ENCODE measurements around the gene ARHGAP26.

Gene ARHGAP26

DNA sequence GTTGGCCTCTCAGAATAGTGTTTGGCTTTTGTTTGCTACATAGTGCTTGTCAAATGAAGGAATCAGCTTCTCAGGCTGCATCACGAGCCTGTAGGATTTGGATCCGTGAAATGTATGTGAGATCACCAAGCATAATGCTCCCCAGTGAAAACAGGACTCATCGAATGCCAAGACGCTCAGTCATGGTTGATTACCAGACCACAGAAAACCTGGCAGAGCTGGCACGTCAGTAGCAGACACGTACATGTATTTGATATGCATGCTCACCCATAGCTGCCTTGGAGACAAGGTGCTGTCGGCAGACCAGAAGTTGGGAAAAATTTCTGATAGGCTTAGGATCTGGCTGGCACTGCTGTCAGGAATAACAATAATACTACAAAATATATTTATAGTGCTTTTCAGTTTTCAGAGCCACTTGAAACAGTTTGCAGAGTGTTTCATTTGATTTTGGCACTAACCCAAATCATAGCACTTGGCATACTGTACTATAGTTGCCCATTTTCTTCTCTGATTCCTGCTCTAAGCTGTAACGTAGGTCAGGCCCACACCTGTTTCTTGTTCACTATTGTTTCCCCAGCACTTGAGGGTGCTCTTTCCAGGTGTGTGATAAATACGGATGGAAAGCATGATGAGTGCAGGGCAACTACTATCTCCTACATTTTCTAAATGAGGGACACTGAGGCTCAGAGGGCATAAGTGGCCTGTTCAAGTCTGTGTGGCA lies 407.2 kb downstream of the ARHGAP26 start:
- no peak for DNase-seq

DNA sequence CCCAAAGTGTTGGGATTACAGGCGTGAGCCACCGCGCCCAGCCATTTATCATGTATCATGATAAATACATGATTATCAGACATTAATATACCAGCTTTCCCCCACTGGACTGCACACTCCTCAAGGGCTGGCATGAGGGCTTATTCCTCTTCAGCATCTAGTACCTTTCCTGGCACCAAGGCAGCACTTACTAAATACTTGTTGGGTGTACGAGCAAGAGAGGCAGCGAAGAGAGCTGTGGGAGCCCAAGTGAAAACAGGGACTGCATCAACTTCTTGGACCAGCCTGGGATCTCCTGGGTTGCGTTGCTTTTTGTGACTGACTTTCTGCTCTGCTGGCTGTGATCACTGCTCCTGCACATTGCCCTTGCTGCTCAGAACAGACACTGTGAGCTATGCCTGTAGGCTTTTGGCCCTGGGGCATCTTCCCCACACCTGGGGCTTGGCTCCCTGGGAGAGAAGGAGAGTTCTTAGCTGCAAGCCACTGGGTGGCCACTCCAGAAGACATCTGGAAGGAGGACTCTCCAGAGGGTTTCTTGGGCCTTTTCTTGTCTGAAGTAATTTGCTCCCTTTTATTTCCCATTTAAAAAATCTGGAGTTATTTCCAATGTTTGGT lies 409.1 kb downstream of the ARHGAP26 start:
- no peak for DNase-seq

DNA sequence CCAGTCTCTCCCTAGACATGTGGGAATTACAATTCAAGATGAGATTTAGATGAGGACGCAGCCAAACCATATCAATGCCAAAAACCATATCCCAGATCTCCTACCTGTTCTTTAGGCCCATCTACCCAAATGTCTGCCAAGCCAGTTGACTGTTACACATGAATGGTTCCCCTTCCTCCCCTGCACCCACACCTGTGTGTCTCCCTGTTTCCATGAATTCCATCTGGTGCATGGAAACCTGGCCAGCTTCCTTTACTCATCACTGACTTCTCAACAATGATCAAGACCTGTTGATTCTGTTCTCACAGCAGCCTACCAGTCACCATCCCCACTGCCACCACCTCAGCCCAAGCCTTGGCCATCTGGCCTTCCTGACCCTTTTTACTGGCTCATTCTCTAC lies 410.6 kb downstream of the ARHGAP26 start:
- DNase-seq, result no peak

DNA sequence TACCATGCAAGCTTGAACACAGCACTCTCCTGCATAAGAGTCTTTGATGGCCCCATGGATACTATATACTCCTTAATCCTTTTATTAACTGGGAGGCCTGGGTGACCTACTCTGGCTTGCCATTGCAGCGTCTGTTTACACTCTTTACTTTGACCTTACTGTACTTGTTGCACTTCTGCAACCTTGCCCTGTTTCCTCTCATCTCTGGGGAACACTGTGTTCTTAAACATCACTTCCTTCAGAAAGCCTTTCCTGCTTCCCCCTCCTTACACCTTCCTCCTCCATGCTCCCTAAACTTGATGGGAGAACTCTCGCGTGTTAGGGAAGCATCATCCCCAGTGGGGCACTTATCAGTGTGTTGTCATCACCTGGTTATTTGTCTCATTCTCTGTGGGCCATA lies 411.0 kb downstream of the ARHGAP26 start:
- no peak for DNase-seq

DNA sequence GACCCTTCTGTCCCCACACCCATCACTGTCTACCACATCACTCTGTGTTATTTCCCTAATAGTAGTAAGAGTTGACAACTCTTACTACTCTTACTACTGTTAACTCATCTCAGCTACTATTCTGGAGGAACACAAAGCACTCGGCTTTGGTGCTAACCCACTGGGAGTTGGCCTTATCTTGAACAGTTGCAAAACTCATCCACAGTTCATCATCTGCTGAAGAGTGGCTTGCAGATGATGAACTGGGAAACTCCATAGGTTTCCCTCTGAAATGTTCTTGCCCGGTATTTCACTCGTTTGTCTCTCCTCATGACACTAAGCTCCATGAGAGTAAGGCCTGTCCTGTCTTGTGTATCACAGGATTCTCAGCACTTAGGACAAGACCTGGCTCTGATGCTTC lies 411.9 kb downstream of the ARHGAP26 start:
- no peak for DNase-seq

DNA sequence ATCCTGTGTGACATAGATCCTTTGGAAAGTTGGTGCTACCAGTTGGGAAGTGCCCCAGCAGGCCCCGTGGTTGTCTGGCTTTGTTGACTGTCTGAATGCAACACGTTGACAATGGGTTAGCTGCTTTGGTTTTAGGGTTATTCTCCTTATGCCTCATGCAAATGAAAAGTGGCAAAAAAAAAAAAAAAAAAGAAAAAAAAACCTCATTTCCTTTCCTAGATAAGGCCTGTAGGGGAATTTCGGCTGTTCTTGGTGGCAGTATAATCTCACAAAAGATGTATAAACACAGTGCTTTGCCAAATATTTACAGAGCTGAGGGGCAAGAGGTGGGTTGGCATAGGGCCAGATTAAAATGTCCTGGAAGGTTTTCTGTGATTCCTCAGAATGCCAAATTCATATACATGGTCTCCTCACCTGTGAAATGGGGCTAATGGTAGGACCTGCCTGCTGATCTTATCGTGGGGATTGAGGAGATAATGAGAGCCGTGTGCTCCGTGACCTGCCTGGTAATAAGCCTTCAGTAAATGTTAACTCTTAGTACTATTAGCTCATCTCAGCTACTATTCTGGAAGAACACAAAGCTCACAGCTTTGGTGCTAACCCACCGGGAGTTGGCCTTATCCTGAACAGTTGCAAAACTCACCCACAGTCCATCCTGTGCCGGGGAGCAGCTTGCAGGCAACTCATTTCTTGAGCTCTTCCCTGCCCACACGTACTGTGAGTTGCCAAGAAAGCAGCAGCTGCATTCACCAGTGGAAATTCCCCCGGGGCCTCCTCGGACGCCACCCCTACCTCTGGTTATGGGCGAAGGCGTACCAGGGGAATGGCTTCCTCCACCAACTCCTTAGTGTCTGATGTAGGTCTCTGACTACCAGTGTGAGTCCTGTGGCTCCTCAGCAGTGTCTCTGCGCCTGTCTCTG lies 413.0 kb downstream of the ARHGAP26 start:
- peak; percentile 77 for DNase-seq

DNA sequence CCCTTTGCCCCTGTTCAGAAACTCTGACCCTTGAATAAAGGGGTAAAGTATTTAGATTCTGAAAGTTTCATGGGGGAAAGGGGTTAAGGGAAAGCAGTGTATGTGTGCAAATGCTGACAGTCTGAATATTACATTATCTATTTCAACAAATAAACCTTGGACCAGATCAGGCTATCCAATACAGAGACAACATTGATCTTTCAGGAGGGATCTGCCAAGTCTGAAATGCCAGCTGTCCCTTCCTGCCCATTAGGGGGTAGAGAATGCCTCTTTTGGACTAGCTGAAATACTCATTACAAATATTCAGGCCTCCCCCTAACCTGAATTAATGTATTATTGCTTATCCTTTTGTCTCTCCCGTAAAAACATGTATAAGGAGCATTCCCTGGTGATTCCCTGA lies 413.8 kb downstream of the ARHGAP26 start:
- no peak for DNase-seq

DNA sequence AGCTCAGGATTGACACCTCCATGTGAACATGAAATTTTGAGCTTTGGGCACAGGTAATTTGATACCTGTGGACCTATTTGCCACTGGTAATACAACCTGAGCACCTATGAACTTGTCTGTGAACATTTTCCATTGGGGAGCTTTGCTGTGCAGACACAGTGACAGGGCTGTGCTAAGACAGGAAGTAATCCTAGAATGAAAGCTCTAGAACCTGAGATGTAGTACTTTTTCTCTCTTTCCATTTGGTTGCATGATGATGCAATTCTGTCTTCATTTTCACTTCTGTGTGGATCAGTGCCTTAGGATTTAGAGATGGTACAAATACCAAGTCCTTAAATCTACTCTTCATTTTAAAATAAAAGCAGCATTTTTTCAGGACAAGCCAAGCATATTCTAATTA lies 416.4 kb downstream of the ARHGAP26 start:
- DNase-seq, result no peak

DNA sequence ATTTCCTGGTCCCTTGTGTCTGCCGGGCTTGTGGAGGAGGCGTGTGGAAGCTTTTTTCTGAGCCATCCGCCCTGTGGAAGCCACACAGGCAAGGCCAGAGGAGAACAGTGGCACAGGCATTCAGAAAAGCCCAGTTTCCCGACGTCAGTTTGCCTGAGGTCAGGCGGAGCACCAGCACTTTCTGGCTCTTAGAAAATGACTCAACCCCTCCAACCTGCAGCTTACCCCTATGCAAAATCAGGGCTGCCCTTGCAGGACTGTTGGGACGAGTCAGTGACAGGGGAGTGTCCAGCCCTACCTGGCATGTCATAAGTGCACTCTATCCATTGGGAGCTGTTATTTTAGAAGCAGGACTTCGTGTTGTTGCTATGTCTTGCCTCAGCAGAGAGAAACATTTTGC lies 417.3 kb downstream of the ARHGAP26 start:
- no peak for DNase-seq

DNA sequence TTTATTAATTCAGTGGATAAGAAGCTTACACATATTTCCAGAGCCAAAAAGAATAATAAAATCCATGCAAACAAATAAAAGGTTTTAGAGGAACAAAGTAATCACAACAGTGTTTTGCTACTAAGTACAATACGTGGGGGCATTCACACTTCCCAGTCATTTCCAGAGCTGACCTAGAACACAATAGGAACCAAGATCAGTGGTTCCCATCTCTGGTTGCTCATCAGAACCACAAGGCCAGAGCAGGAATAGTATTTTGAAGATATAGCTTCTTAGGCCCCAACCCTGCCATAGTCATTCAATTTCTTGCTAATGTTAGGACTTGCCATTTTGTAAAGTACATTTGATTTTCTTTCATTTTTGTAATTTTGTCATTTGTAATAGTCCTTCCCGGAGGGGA lies 417.9 kb downstream of the ARHGAP26 start:
- DNase-seq, result no peak

DNA sequence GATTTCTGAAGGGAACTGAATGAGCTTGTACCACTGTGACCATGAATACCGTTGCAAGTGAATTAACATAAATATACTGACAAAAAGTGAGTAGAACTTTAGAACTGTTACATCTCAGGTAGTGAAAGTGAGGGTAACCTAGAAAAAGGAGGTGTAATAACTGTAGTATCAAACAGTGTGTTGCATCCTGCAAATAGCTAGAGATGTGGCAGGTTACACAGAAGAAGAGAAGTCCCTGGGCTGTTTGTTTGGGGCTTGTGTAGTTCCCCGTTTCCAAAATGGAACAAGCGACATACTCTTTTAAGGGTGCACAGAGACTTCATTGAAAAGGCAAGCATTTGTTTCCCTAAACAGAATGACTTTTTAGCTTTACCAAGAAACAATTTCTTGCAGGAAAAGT lies 418.5 kb downstream of the ARHGAP26 start:
- no peak for DNase-seq

DNA sequence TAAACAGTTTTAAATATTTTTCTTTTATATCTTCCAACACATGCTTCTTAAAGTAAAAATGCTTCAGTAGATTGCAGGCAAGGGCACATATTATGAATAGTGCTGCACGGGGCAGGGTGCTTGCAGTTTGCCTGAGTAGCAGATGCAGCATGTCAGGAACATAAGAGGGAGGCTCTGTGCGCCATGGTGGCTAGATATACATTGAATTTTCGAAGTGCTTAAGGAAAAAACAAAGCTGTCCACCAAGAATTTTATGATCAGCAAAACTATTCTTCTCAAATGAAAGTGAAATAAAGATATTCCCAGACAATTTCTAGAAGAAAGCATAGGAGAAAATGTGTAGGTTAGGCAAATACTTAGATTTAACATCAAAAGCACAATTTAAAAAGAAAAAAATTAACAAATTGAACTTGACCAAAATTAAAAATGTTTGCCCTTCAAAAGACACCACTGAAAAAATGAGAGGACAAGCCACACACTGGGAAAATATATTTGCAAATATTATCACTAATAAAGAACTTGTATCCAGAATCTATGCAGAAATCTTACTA lies 420.2 kb downstream of the ARHGAP26 start:
- no peak for DNase-seq

DNA sequence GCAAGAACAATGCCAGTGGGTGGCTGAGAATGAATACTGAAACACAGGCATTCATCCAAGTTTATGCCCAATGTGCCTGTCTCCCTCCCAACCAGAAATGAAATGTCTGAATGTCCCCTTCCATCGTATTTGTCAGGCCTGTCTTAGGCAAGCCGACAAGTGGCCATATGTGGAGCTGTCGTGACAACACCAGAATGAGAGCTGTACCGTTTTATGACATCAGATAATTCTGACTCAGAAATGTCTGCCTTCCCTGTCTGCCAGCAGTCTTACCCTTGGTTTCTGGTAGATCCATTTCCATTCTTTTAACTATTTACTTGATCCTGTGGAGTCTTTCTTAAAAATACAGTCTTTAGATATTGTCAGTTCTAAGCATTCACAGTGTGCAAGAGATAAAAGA lies 421.5 kb downstream of the ARHGAP26 start:
- no peak for DNase-seq

DNA sequence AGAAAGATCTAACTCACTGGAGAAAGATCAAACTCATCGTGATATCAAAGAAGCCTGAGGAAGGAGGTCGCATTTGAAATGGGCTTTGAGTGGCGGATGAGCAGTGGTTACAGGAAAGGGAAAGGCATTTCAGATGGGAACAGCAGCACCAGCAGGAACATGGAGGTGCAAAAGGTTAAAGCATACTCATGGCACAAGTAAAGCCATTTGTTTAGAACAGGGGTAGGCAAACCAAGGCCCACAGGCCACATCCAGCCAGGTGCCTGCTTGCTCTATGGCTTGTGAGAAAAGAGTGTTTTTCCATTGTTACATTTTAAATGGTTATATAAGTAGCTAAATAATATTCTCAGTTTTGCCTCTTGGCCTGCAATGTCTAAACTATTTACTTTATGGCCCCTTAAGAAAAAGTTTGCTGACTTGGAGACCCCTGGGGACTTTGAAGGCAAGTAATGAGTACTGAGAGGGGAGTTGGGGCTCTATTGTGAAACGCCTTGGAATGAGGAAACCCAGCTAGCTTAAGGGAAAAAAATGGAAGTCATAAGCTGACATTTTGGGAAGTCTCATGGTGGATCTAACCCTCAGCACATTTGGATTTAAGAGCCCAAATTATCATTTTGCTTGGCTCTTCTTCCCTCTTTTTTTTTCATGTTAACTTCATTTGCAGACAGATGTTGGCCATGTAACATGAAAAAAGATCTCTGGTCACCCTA lies 422.2 kb downstream of the ARHGAP26 start:
- no peak for DNase-seq

DNA sequence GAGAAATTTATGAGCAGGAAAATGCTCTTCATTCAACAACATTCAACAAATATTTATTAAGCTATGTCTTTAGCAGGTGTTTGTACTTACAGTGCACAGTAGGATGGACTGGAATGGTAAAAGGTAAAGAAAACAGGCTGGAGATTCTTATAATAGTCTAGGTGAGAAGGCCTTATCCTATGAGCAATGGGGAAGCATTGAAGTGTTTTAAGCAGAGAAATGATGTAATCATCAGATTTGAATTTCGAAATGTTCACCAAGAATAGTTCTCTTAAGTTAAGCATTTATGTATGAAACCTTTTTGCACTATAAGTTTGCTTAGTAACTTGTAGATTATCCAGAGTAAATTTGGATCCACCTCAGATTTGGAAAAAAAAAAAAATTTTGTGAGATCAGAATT lies 424.0 kb downstream of the ARHGAP26 start:
- no peak for DNase-seq

DNA sequence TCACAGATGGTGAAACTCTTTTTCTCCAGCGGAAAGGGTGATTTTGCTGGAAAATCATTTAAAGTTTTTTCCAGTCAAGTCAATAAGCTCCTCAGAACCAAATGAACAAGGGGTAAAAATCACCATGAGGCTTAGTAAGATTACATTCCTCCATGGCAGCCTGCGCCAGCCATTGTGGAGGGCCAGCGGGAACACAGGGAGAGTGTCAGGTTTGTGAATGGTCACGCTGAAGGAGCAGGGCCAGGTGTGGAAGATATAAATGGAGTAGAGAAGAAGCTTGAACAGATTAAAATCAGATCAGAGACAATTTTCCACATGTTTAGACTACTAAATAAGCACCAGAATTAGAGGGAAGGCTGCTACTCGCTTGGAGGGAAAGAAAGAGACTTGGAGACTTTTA lies 424.5 kb downstream of the ARHGAP26 start:
- DNase-seq, result no peak

DNA sequence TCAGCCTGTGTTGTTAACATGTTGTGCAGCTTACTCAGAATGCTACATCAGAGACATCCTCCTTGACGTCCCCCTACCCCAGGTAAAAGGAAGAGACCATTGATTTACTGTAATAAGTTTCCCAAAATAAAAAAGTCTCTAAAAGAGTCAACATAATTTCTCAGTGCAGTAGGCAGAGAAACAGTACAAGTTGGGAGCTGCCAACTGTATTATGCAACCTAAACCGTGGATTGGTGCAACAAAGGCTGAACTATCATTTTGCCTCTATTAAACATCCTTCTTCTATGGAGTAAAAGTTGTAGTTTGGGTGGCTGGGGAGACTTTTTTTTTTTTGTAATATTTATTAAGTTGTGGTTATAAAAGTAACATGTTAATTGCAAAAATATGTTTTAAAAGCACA lies 425.3 kb downstream of the ARHGAP26 start:
- no peak for DNase-seq

DNA sequence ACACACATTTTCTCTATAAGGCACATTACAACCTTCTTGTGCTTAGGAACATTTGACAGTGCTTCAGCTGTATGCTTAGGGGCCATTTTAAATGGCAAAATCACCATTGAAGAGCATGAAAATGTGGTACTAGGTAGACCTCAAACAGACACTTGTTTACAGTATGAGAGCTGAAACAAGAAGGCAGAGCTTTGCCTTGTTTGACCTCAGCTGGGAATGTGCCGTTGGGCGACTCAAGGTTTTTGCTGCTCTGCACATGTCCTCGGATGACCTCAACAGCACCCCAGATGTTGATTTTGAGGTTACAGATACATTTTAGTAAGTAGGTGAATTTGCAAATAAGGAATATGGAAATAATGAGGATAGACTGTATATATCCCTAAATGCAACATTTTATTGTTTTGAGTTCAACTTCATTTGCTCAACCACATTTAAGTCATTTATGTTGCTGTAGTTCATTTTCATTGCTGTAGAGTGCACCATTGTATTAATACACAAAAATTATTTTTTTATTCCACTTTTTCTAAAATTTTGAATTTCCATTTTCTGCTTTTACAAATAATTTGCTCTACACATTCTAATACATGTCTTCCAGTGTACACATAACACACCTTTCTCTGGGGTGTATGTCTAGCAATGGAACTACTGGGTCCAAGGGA lies 426.6 kb downstream of the ARHGAP26 start:
- no peak for DNase-seq

DNA sequence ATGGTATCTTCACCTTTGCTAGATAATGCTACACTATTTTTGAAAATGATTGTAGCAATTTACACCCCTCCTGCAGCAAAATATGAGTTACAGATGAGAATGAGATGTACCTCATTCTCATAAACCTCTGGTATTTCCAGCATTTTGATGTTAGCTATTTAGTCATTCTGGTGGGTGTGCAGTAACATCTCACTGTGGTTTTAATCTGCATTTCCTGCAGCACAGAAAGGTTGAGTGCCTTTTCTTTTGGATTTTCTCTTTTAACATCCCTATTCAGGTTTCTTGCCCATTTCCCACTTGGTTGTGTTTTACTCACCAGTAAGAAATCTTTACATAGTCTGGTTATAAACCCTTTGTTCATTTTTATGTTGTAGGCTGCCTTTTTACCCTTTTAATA lies 427.1 kb downstream of the ARHGAP26 start:
- no peak for DNase-seq

DNA sequence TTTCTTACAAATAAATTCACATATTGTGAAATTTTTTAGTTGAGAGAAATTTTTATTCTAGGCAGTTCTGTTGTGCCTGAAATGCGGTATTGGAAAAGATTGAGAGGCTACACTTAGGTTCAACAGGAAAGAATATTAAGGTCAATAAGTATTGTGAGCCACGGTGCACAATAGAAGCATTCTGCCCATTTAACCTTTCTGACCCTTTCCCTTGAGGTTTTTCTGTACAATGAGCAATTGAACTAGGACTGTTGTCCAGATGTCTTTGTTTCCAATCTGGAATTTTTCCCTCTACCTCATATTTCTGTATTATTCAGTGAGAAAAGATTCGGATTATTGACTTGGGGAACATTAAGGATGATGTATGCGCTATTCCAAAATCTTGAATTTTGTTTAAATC lies 428.2 kb downstream of the ARHGAP26 start:
- DNase-seq, result no peak

DNA sequence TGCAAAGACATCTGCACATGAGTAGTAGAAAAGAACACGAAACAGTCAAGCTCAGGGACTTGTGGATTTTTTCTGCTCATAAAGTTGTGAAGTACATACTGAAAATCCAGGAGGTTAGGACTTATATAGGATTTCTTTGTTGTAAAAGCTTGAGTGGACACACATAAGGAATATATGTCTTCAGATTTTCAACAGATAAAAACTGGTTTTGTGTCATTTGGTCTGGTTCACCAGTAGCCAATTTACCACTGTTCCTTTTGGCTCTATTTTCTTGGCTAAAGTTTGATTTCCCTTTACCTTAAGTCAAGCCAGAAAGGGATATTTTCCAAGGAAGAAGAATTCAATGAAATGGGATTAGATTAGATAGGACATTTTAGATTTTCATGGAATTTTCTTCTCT lies 429.0 kb downstream of the ARHGAP26 start:
- no peak for DNase-seq

DNA sequence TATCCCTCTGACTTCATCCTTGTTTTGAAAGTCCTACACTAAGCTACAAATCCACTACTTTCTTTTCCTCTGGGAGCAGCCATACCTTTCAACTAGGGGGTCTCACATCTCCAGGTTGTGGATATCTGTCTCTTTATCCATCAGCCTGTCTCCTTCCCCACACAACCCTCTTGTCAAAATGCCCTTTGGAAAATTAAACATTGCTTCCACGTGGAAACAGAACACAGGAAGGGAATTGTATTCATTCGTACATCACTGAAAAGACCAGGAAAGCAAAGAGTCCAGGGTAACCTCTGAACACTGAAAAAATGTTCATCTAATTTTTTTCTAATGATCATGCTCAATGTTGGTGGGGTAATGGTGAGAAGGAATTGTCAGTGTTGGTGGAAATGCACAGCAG lies 429.7 kb downstream of the ARHGAP26 start:
- DNase-seq, result no peak

All from stimulated activated CD4-positive, alpha-beta T cell treated with anti-CD3 and anti-CD28 coated beads, Interleukin-4, amount 100 ng/mL, for 24 hours (primary cell).